Spleen (tissue), 11 donors: ENCODE results near the gene ABHD2. TPM values are rescaled to one million over a fixed set of nuclear protein-coding genes. Genes with fewer than 3 reads are reported as not detected.
A peak's percentile ranks its signal among the peaks of the same experiment; 100 is the strongest.

Experiments
- DNase-seq: peaks from one replicate; pipeline ENCODE4 v3.0.0-alpha.2; 2020
- H3K27ac ChIP-seq, 8 donors: fragments of 200-600 bp; sonication (generic) in 7 of 8; 1 replicate in 4 of 8; 2 replicates in 4 of 8; pipeline versions ENCODE4 v1.5.0 to v1.8.0; 2016 to 2021; ENCODE audit warnings: inconsistent platforms in 4 of 8, mild to moderate bottlenecking in 4 of 8, moderate library complexity in 1 of 8
- H3K27me3 ChIP-seq, 7 donors: fragments of 200-600 bp; sonication (generic) in 6 of 7; replicated peaks in 1 of 7; 1 replicate in 4 of 7; 2 replicates in 3 of 7; pipeline versions ENCODE4 v1.5.0 to v1.8.0; 2016 to 2021; ENCODE audit warnings: inconsistent platforms in 3 of 7, mild to moderate bottlenecking in 1 of 7
- H3K36me3 ChIP-seq, 6 donors: fragments of 200-600 bp; sonication (generic) in 5 of 6; 1 replicate in 4 of 6; 2 replicates in 2 of 6; pipeline versions ENCODE4 v1.5.0 to v1.8.0; 2016 to 2021; ENCODE audit warnings: inconsistent platforms in 2 of 6
- H3K4me1 ChIP-seq, 6 donors: fragments of 200-600 bp; sonication (generic) in 5 of 6; 1 replicate in 3 of 6; 2 replicates in 3 of 6; pipeline versions ENCODE4 v1.5.0 to v1.8.0; 2016 to 2021; ENCODE audit warnings: inconsistent platforms in 3 of 6
- H3K4me3 ChIP-seq, 8 donors: fragments of 200-600 bp; sonication (generic) in 7 of 8; 1 replicate in 4 of 8; 2 replicates in 4 of 8; pipeline versions ENCODE4 v1.5.0 to v1.8.0; 2016 to 2021; ENCODE audit warnings: inconsistent platforms in 4 of 8, mild to moderate bottlenecking in 4 of 8, moderate library complexity in 2 of 8
- H3K9me3 ChIP-seq, 8 donors: fragments of 200-600 bp; sonication (generic) in 7 of 8; 1 replicate in 4 of 8; 2 replicates in 4 of 8; pipeline versions ENCODE4 v1.5.0 to v1.8.0; 2016 to 2021; ENCODE audit warnings: inconsistent platforms in 4 of 8
- POLR2A ChIP-seq, 3 donors: fragments of 450-650 bp; IDR thresholded peaks; one replicate each; pipeline ENCODE4 v1.5.1; 2017; ENCODE audit warnings: antibody characterized with exemption in 3 of 3, mild to moderate bottlenecking in 1 of 3
- POLR2AphosphoS5 ChIP-seq, 3 donors: sonication (generic); formaldehyde crosslinking; IDR thresholded peaks; one replicate each; pipeline ENCODE4 v1.5.1; 2017; ENCODE audit warnings: antibody characterized with exemption in 3 of 3
- WGBS, 5 donors: extraction: QIAGEN DNeasy Blood & Tissue Kit in 3 of 5; methylation state at CpG; one replicate each; pipeline versions ENCODE4 v1.1.5 to v1.1.7; 2013 to 2018; 5-methylcytosine and 5-hydroxymethylcytosine counted together
- intact Hi-C: fragments of 100-400 bp; cut with DNase I; formaldehyde crosslinking; loops from one replicate; pipeline ENCODE4 v1.15.0; 2023; ENCODE audit warnings: low total_unique reads
- polyA plus RNA-seq, 3 donors: library from polyadenylated mRNA; stranded (reverse); fragments of 200-250 nt; gene quantifications; one replicate each; pipeline ENCODE4 v1.2.1, GENCODE V29; 2013
- total RNA-seq, 7 donors: library from RNA; depleted of rRNA in 3 of 7; stranded (reverse); fragments of >200 nt in 3 of 7; fragmentation: NEBNext Ultra II Directional in 4 of 7; extraction: Animal tissue kit (Norgen Biotek cat#: 25700) in 4 of 7; gene quantifications; one replicate each; pipeline versions ENCODE4 v1.1.0 to v1.2.1, GENCODE V29; 2016 to 2021
- TF ChIP-seq, protein P1 (sequence below), 11 experiments: fragments of 200-600 bp in 7 of 11; fragments of 450-650 bp in 4 of 11; sonication (generic) in 4 of 11; IDR thresholded peaks in 8 of 11; conservative IDR thresholded peaks in 3 of 11; 1 replicate in 7 of 11; 2 replicates in 4 of 11; pipeline versions ENCODE4 v1.4.0 to v1.8.0; 2016 to 2021; ENCODE audit warnings: antibody characterized with exemption in 11 of 11, inconsistent platforms in 4 of 11, mild to moderate bottlenecking in 1 of 11
- donor health status: healthy with polysubstance abuse.
- donor health status: DM: no; HTN: no; CAD: no; lungs with moderate emphysema.
- donor health status: DM: no; HTN: no; CAD: no.
- donor health status: Bipolar disorder and iron deficiency.
- donor health status: healthy.
- donor health status: DM: no; HTN: no; CAD: no.
- donor health status: DM: yes; HTN: yes; CAD: no.

ABHD2 gene
- total and polyA plus RNA-seq, 10 donors: 2.1 to 158 (median 106) TPM

DNA sequence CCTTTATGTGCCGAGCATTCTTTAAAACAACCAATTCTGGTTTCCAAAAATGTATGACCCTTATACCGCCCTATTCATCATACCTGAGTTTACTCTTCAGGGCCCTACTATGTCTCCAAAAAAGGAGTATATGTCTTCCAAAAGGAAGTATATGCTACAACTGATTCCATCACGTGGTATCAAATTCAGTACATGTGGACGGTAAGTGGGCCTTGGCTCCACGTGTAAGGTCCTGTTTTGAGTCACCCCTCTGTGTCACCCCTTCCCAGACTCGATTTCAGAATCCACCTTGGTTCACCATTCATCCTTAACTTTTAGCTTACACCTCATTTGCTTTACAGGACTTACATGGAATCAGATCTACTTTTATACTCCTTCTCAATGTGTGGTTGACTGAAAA, 37.8 kb downstream of the ABHD2 start:
- 84 to 98% (median 94%) methylated on average over 6 of the region's 6 CpGs for WGBS, 5 donors
- H3K27ac ChIP-seq: peak overlapping the region in 1 of 8 donors; percentile 3
- no peak for TF ChIP-seq POLR2A (IDR thresholded peaks at IDR 0.05)
- TF ChIP-seq POLR2AphosphoS5 (IDR thresholded peaks at IDR 0.05): no peak
- TF ChIP-seq, protein P1, sequence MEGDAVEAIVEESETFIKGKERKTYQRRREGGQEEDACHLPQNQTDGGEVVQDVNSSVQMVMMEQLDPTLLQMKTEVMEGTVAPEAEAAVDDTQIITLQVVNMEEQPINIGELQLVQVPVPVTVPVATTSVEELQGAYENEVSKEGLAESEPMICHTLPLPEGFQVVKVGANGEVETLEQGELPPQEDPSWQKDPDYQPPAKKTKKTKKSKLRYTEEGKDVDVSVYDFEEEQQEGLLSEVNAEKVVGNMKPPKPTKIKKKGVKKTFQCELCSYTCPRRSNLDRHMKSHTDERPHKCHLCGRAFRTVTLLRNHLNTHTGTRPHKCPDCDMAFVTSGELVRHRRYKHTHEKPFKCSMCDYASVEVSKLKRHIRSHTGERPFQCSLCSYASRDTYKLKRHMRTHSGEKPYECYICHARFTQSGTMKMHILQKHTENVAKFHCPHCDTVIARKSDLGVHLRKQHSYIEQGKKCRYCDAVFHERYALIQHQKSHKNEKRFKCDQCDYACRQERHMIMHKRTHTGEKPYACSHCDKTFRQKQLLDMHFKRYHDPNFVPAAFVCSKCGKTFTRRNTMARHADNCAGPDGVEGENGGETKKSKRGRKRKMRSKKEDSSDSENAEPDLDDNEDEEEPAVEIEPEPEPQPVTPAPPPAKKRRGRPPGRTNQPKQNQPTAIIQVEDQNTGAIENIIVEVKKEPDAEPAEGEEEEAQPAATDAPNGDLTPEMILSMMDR (IDR thresholded peaks at IDR 0.05 in 8 of 11, conservative IDR thresholded peaks at IDR 0.05 in 3 of 11): no peak
- H3K36me3 ChIP-seq: peaks cover 0 to 87% (median 33%) of the 10 kb centered on the region in 6 donors
- H3K4me1 ChIP-seq: peaks cover 3 to 43% (median 29%) of the 10 kb centered on the region in 6 donors
- H3K9me3 ChIP-seq: no peaks in the 10 kb centered on the region
- intact Hi-C loops: loop anchor here (5.0 kb wide), 1 partner anchor 69 kb away; no protein-coding TSS in a partner anchor
- H3K27me3 ChIP-seq: no peaks in the 10 kb centered on the region
- no peak overlapping the region for H3K4me3 ChIP-seq
- DNase-seq: no peak

DNA sequence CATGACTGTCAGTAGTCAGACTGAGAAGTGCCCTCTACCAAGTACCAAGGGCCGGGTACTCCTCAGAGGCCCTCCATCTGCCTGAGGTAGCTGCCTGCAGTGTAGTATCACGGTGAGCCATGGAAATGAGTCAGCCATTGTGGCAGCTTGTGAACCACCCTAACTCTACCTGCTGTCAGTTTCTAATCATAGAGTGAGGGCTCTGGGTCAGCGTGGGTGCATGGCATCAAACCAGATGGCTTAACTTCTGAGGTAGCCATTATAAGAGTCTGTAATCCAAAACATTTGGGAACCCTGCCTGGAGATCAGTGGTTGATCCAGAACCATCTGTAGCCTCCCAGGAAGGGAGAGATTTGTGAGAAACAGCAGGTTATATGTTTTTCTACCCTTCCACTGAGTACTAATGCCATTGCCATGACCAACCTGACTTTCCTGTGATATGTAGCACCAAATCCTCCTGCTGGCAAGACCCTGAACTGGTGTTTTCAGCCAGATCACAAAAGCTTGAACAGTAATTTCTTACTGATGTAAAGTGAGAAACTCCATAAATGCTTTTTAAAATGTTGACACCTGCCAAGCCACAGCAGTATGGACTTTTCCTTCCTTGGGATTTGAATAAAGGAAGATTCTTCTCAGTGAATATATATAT, 38.9 kb downstream of the ABHD2 start:
- Histone ChIP-seq H3K4me3 (no peak overlapping the region), H3K36me3 (peaks cover 0 to 82% (median 23%) of the 10 kb centered on the region in 6 donors), H3K9me3 (no peaks in the 10 kb centered on the region), H3K4me1 (peaks cover 11 to 53% (median 39%) of the 10 kb centered on the region in 6 donors), H3K27me3 (no peaks in the 10 kb centered on the region), H3K27ac (peak overlapping the region in 3 of 8 donors; percentile 3 to 12 (median 12))
- intact Hi-C loops: loop anchor here (5.0 kb wide), 1 partner anchor 70 kb away; no protein-coding TSS in a partner anchor
- no peak for DNase-seq
- TF ChIP-seq POLR2A (IDR thresholded peaks at IDR 0.05): no peak
- TF ChIP-seq, protein P1 (IDR thresholded peaks at IDR 0.05 in 8 of 11, conservative IDR thresholded peaks at IDR 0.05 in 3 of 11): no peak
- TF ChIP-seq POLR2AphosphoS5 (IDR thresholded peaks at IDR 0.05): no peak
- 76 to 94% (median 86%) methylated on average over 3 of the region's 3 CpGs for WGBS, 5 donors

DNA sequence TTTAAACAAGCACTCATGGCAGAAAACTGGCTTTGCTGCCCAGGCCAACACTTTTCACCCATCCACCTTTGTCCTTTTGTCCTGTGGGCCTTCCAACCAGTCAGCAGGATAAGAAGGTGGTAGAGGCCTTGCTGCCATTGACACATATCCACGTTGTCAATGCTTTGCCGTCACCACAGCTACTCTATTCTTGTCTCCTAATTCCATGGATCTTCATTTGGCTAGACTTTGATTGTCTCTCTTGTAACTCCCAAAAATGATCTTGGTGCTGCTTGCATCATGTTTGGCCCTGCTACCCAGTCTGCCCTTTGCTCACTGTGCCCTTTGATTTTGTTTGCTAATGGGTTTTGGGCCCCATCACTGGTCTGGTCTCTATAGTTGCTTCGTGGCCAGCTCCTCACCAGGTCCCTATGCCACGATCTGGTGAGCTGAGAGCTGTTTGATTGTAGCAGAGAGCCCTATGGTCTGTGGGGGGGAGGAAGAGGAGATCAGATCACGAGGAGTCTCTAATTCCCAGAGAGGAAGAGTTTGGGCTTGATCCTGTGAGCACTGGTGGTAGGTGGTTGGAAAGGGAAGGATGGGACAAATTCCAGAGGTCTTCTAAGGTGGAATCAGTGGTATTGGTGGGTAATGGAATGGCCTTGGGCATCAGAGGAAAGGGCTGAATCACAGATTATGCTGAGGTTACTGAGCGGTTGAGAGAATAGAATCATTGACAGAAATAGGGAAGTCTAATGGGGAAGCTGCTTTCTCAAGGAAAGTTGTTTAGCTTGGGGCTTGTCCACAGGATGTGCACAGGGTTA, 40.3 kb downstream of the ABHD2 start:
- Histone ChIP-seq H3K27me3 (no peaks in the 10 kb centered on the region), H3K36me3 (peaks cover 0 to 69% (median 11%) of the 10 kb centered on the region in 6 donors), H3K27ac (peak overlapping the region in 7 of 8 donors; percentile 75 to 91 (median 89)), H3K9me3 (no peaks in the 10 kb centered on the region), H3K4me1 (peaks cover 22 to 66% (median 51%) of the 10 kb centered on the region in 6 donors), H3K4me3 (peak overlapping the region in 1 of 8 donors; percentile 51)
- no peak for DNase-seq
- intact Hi-C loops: loop anchor here (5.0 kb wide), 1 partner anchor 71 kb away; no protein-coding TSS in a partner anchor
- TF ChIP-seq, protein P1 (IDR thresholded peaks at IDR 0.05 in 8 of 11, conservative IDR thresholded peaks at IDR 0.05 in 3 of 11): no peak
- no peak for TF ChIP-seq POLR2A (IDR thresholded peaks at IDR 0.05)
- peak in 1 of 3 donors; percentile 13 for TF ChIP-seq POLR2AphosphoS5 (IDR thresholded peaks at IDR 0.05)
- 74 to 91% (median 86%) methylated on average over 6 of the region's 6 CpGs for WGBS, 5 donors
